Right lobe of liver (tissue), 4 donors: ENCODE results near the gene RBM26.

Source experiments
- POLR2A ChIP-seq: fragments of 450-650 bp; IDR thresholded peaks from one replicate; pipeline ENCODE4 v1.6.1; 2017; ENCODE audit warnings: antibody characterized with exemption, mild to moderate bottlenecking
- TF ChIP-seq, protein P1 (sequence below), 4 donors: fragments of 200-600 bp in 3 of 4; fragments of 450-650 bp in 1 of 4; IDR thresholded peaks; one replicate each; pipeline versions ENCODE4 v1.5.1 to v1.8.0; 2016 to 2022; ENCODE audit warnings: antibody characterized with exemption in 4 of 4, mild to moderate bottlenecking in 2 of 4
- donor health status: DM: no; HTN: no; CAD: no.
- donor health status: DM: no; HTN: no; CAD: no.
- donor health status: DM: no; HTN: yes; CAD: no.

GRCh38 chr13:79307433-79307861 lies 98.6 kb downstream of the RBM26 start:
- TF ChIP-seq, protein P1, sequence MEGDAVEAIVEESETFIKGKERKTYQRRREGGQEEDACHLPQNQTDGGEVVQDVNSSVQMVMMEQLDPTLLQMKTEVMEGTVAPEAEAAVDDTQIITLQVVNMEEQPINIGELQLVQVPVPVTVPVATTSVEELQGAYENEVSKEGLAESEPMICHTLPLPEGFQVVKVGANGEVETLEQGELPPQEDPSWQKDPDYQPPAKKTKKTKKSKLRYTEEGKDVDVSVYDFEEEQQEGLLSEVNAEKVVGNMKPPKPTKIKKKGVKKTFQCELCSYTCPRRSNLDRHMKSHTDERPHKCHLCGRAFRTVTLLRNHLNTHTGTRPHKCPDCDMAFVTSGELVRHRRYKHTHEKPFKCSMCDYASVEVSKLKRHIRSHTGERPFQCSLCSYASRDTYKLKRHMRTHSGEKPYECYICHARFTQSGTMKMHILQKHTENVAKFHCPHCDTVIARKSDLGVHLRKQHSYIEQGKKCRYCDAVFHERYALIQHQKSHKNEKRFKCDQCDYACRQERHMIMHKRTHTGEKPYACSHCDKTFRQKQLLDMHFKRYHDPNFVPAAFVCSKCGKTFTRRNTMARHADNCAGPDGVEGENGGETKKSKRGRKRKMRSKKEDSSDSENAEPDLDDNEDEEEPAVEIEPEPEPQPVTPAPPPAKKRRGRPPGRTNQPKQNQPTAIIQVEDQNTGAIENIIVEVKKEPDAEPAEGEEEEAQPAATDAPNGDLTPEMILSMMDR (IDR thresholded peaks at IDR 0.05) = no peak
- TF ChIP-seq POLR2A = no peak
